Fibroblast of the aortic adventitia (primary cell): ENCODE results near the gene MYD88. TPM values are rescaled to one million over a fixed set of nuclear protein-coding genes. Genes with fewer than 3 reads are reported as not detected.

Experiments
- DNase-seq: peaks from one replicate; pipeline ENCODE4 v3.0.0-alpha.2; 2010; ENCODE audit warnings: low read depth
- H3K4me3 ChIP-seq: 2 replicates; pipeline ENCODE4 v1.5.1; 2011; ENCODE audit warnings: low read depth, mild to moderate bottlenecking, control low read depth, low read length, moderate library complexity
- total RNA-seq: library from RNA; depleted of rRNA; stranded (reverse); fragments of >200 nt; gene quantifications from 2 replicates; pipeline ENCODE4 v1.2.3, GENCODE V29; 2012; ENCODE audit warnings: low replicate concordance
- TF ChIP-seq, protein P1 (sequence below): IDR thresholded peaks from 2 replicates; pipeline ENCODE4 v1.5.1; 2011; ENCODE audit warnings: mild to moderate bottlenecking, low read length, control low read depth, inconsistent platforms; ENCODE audit not compliant: insufficient read depth

The MYD88 gene
- total RNA-seq, 1 donor, result 8.3 TPM

- TF ChIP-seq, protein P1, sequence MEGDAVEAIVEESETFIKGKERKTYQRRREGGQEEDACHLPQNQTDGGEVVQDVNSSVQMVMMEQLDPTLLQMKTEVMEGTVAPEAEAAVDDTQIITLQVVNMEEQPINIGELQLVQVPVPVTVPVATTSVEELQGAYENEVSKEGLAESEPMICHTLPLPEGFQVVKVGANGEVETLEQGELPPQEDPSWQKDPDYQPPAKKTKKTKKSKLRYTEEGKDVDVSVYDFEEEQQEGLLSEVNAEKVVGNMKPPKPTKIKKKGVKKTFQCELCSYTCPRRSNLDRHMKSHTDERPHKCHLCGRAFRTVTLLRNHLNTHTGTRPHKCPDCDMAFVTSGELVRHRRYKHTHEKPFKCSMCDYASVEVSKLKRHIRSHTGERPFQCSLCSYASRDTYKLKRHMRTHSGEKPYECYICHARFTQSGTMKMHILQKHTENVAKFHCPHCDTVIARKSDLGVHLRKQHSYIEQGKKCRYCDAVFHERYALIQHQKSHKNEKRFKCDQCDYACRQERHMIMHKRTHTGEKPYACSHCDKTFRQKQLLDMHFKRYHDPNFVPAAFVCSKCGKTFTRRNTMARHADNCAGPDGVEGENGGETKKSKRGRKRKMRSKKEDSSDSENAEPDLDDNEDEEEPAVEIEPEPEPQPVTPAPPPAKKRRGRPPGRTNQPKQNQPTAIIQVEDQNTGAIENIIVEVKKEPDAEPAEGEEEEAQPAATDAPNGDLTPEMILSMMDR, result no peak
- no peak for DNase-seq
These were observed 14.1 kb downstream of the MYD88 start for GRCh38 chr3:38152609-38153008.

GRCh38 chr3:38153221-38153620 is 14.8 kb downstream of the MYD88 start:
- no peak overlapping the region for H3K4me3 ChIP-seq
- DNase-seq, result no peak
- TF ChIP-seq, protein P1, result no peak

More at GRCh38 chr3:38152609-38153008, 14.1 kb downstream of the MYD88 start:
- H3K4me3 ChIP-seq, result no peak overlapping the region

DNA sequence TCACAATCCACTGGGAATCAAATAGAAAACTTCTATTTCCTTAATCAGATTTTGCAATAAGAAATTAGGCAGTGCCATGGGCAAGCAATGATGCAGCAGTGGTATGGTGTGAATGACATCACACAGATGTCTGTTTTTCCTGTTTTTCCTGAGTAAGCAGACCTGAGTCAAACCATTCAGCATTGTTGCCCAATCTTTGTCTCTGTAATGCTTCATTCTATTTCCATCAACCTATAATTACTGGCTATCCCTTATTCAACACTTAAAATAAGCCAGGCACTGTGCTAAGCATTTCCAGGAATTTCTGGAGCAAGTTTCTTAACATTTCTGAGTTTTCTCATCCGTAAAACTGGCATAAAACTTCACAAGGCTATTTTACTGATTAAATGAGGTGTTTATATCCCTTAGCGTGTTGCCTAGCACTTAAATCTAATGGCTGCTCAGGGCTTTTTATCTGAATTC is 15.6 kb downstream of the MYD88 start:
- TF ChIP-seq, protein P1, result no peak
- DNase-seq, result peak; percentile 86
- H3K4me3 ChIP-seq, result no peak overlapping the region

- TF ChIP-seq, protein P1, result no peak
- DNase-seq, result no peak
- no peak overlapping the region for H3K4me3 ChIP-seq
These were observed 16.3 kb downstream of the MYD88 start for GRCh38 chr3:38154625-38155255.

DNA sequence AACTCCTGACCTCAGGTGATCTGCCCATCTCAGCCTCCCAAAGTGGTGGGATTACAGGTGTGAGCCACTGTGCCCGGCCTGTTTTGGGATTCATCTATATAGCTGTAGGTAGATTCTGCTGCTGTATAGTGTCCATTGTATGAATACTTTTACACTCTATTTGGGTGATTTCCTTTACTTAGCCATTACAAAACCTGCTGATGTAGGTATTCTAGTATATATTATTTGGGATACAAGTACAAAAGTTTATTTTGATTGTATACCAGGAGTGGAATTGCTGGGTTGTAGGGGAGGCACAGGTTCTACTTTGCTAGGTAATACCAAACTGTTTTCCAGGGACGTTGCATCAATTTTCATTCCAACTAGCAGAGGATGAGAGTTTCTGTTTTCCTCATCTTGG is 17.4 kb downstream of the MYD88 start:
- no peak for DNase-seq
- TF ChIP-seq, protein P1, result no peak
- no peak overlapping the region for H3K4me3 ChIP-seq

GRCh38 chr3:38157117-38157516 is 18.7 kb downstream of the MYD88 start:
- DNase-seq, result no peak
- no peak overlapping the region for H3K4me3 ChIP-seq
- TF ChIP-seq, protein P1, result no peak

GRCh38 chr3:38157595-38157994 is 19.1 kb downstream of the MYD88 start:
- no peak for DNase-seq
- TF ChIP-seq, protein P1, result no peak
- no peak overlapping the region for H3K4me3 ChIP-seq
